ENCODE measurements around the gene CMTM4.
"Not testable (repeated sequence)": the region's sequence is repeated elsewhere in the genome, so short reads cannot be mapped to it uniquely, and the experiment has no call there.

CMTM4 gene

GRCh38 chr16:66668777-66669444, 27.6 kb downstream of the CMTM4 start:
- DNase-seq = no peak

- no peak for DNase-seq
Measured at GRCh38 chr16:66667944-66668343, 28.6 kb downstream of the CMTM4 start.

- DNase-seq = no peak
Measured at GRCh38 chr16:66662445-66663194, 33.9 kb downstream of the CMTM4 start.

- DNase-seq = not testable (repeated sequence)
Measured at GRCh38 chr16:66661671-66662346, 34.7 kb downstream of the CMTM4 start.

DNA sequence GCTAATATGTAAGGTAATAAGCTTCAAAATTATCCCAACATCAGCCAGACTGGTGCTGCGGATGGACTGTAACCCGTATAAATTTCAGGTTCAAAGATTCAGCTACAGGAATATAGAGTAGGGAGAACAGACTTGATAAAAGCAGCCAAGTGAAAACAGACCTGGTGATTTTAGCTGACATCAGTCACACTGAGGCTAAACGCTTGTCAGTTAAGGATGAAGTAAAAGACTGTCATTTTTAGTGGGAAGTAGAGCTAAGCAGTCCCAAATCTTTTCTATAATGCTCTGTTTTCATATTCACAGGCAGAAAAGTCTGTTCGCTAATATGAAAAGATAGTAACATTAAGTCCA, 35.4 kb downstream of the CMTM4 start:
- DNase-seq = no peak

DNA sequence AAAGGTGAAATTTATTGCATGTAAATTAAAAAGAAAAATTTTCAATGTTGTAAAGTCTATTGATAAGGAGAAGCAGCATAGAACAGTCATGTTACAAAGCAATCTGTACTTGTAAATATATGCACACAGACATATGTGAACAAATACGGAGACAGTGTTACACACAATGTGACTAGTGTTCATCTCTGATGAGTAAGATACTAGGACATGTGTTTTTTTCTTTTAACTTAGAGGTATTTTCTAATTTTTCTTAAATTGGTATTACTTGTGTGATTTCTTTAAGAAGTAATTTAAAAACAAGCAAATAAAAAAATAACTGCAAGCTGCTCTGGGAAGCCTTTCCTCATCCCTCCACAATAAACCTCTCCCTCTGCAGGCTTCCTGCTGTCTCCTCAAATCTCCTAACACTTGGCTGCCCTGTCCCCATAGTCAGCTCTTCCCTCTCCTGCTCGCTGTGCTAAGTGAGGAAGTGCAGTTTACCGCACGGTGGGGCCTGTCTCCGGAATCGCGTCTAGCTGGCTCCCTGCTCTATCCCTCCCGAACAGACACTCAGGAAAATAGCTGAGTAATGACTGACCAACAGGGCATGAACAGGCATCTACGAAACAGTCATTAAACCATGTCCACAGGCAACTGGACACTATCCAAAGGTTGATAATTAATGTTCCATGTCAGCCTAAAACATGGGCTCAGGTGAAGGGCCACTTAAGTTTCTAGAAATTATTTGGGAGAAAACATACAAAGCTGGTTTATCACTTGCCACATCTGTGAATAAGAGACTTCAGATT, 35.9 kb downstream of the CMTM4 start:
- DNase-seq = peak; percentile 22

GRCh38 chr16:66658860-66659190, 37.7 kb downstream of the CMTM4 start:
- no peak for DNase-seq

DNA sequence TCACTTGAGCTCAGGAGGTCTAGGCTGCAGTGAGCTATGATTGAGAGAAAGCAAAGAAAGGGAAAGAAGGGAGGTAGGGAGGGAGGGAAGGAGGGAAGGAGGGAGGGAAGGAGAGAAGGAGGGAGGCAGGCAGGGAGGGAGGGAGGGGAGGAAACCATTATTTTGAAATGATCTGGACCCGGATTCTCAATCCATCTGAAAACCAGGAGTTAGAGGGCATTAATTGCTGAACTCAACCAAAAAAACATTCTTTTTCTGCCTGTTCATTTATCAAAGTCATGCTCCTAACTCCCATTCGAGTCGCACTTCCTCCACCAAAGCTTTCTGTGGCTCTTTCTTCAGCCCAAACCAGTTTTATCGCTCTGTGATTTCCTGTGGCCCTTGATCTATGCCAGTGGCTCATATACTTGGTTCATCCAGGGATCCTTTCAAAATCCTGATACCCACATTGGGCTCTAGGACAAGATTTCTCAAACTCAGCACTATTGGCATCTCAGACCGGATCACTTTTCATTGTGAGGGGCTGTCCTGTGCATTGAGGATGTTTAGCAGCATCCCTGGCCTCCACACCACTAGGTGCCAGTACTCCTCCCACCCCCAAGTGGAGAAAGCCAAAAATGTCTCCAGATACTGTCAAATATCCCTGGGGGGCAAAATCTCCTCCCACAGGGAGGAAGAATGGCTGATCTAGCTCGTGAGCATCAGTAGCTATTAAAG, 38.2 kb downstream of the CMTM4 start:
- no peak for DNase-seq

GRCh38 chr16:66656547-66656946, 40.0 kb downstream of the CMTM4 start:
- no peak for DNase-seq

DNA sequence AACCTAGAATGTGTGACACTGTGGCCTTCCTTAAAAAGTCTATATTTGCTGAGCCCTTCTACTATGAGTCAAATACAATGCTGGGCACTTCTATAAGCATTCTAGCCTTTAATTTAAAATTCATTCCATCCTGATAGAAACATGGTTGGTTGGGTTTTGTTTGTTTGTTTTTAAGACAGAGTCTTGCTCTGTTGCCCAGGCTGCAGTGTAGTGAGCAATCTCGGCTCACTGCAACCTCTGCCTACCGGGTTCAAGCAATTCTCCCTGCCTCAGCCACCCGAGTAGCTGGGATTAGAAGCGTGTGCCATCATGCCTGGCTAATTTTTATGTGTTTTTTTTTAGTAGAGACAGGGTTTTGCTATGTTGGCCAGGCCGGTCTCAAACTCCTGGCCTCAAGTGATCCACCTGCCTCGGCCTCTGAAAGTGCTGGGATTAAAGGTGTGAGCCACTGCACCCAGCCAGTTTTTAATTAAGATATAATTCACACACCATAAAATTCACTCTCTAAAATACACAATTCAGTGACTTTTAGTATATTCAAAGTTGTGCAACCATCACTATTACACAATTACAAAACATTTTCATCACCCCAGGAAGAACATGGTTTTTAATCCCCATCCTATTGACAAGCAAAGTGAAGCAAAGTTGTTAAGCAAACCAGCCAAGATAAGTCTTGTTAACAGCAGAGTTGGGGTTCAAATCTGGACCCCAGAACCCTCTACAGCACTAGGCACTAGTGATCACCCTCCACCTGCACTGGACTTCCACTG, 42.8 kb downstream of the CMTM4 start:
- DNase-seq = no peak

DNA sequence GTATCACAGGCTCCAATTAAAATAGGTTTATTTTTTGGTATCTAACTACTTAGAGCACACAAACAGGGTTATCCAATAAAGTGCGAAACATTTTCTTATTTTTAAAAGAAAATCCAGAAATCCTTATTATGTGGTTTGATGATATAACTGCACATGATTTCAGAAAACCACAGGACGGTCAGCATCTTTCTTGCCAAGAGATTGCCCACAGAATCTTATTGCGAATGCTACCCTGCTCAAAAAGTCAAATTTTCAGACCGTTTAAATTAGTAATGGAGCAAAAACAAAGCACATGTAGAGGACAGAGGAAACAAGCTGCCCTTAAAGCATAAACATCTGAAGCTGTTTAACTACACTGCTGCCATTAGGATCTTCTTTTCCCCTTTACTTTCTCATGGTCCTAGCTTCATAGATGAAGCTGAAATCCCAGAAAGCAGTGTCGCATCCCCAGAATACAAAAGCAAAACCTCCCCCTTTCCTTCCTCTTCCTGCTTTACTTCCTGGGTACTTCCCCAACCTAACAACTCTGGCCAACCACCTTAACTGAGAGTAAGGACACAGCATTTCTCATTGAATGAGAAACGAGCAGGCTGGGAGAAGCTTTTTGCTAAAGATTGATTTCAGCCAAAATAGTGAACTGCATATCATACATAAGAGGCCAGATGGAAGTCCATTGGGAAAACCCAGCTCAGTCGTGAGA, 43.7 kb downstream of the CMTM4 start:
- no peak for DNase-seq

GRCh38 chr16:66651965-66652364, 44.6 kb downstream of the CMTM4 start:
- DNase-seq = no peak

- no peak for DNase-seq
Measured at GRCh38 chr16:66651474-66651765, 45.1 kb downstream of the CMTM4 start.

DNA sequence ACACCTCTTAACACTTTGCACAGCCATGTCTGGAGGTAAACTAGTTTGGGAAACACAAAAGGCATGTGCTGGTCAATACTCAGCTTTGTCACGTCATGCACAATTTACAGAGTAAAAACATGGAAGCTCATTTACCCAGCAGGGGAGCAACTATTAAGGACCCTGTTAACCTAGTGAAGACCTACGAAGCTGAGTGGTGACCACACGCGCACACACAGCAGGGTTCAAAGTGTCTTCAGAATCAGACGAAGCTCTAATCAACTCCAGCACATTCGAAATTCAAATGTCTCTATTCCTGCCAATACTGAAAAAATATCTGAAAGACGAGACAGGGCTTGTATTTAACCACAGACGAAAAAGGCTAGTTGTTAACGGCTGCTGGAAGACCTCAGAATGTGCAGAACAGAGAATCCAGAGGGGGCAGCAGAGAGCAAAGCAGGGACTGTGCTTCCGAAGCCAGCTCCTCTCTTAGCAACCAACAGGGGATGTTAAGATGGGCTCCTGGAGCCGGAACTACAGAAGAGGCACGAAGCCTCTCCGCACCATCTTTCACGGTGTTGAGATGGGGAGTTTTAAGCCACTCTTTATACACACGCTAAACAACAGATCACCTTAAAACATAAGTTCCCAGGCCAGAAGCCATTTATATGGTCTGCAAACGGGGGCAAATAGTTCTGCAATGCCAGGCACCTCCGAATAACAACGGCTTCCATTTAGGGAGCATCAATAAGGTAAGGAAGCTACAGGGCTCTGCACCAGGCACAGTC, 45.7 kb downstream of the CMTM4 start:
- no peak for DNase-seq

GRCh38 chr16:66649636-66650205, 46.8 kb downstream of the CMTM4 start:
- no peak for DNase-seq

- DNase-seq = no peak
Measured at GRCh38 chr16:66649167-66649566, 47.4 kb downstream of the CMTM4 start.

DNA sequence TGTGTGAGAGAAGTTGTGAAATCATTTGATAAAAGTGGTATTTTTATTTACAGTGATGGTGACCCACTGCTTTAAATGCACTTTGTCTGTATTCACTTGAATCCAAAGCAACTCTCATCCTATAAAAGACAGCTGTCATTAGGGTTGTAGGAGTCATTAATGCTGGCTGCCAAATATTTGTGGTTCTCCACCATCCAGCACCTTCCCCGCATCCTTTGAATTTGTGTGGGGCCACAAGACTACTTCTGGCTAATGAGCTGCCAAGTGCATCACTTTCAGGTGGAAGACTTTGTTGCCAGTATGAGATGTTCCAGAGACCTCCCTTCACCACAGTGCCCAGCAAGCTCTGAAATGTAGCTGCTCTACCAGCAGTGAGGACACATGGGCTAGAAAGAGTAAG, 48.7 kb downstream of the CMTM4 start:
- no peak for DNase-seq

GRCh38 chr16:66641387-66641786, 55.2 kb downstream of the CMTM4 start:
- DNase-seq = no peak

DNA sequence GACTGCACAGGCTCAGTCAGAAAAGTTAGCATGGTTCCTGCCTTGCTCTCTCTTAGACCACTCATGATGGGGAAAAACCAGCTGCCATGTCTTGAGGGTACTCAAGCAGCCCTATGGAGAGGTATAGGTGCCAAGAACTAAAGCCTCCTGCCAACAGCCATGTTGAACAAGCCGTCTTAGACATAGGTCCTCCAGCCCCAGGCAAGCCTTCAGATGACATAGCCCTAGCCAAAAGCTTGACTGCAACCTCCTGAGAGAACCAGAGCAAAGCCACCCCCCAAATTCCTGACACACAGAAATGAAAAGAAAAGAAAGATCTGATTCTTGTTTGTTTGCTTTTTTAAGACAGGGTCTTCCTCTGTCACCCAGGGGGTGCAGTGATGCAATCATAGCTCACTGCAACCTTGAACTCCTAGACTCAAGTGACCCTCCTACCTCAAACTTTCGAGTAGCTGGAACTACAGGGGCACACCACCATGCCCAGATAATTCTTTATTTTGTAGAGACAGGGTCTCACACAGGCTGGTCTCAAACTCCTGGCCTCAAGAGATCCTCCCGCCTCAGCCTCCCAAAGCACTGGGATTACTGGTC, 55.7 kb downstream of the CMTM4 start:
- no peak for DNase-seq

Data from T1000 (cell line).